ENCODE data around the gene UCKL1.

UCKL1 gene

DNA sequence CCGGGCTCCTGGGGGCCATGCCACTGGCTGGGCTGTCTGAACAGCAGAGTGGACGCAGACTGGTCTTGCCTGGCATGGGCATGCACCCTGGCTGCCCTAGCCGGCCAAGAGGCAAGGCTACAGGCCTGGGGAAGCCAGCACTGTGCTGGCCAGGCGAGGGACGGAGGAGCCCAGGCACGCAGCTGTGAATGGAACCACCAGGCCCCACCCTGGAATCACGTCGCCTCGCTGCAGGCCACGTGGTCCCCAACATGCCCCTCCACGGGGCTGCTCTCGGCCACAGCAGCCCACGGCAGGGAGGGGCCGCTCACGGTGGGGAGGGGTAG lies 4.0 kb downstream of the UCKL1 start:
- H3K4me1 ChIP-seq: peaks cover 88% of the 10 kb centered on the region
- H3K9me3 ChIP-seq: no peaks in the 10 kb centered on the region
- H3K9ac ChIP-seq: peak overlapping the region; percentile 75; the same call in 1 of the 2 replicates
- TF ChIP-seq Cebpa-rat (IDR thresholded peaks at IDR 0.05): no peak
- H3K4me2 ChIP-seq: peak overlapping the region; percentile 96
- H3K36me3 ChIP-seq: 0 out of 2 replicates have a peak, but pooled peaks cover 6% of the 10 kb centered on the region
- no peaks in the 10 kb centered on the region for H3K27me3 ChIP-seq
- peak overlapping the region; percentile 81 for H3K27ac ChIP-seq
- H3K4me3 ChIP-seq: peak overlapping the region; percentile 60
- H4K20me1 ChIP-seq: peaks cover 88% of the 10 kb centered on the region

DNA sequence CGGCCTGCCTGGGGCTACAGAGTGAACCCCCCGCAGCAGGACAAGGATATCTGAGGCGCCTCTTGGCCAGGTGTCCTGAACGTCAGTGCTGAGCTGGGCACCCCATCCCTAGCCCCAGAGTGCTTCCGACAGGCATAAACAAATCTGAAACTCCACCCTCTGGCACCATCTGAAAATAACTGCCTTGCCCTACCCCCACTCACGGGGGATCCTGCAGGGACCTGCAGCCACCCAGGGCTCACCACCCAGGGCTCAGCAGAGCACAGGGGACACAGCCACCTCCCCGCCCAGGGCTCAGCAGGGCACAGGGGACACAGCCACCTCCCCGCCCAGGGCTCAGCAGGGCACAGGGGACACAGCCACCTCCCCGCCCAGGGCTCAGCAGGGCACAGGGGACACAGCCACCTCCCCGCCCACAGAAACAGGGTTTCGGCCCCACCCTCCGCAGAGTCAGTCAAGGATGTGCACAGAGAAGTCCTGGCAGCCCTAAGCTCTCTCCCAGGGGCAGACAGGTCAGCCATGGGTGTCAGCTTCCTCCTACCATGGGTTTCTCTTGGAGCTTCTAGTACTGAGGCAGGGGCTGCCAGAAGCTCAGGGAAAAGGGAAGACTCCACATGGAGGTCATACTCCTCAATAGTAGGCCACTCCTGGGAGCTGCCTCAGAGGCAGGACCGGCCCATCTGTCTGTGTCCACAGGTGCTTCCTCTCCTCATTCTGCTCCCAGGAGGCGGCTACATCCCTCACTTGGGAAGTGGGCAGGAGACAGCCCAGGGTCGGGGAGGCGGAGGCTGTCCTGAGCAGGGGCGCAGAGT lies 4.6 kb downstream of the UCKL1 start:
- H3K4me2 ChIP-seq: peak overlapping the region; percentile 96
- TF ChIP-seq Cebpa-rat (IDR thresholded peaks at IDR 0.05): no peak
- no peaks in the 10 kb centered on the region for H3K27me3 ChIP-seq
- H3K27ac ChIP-seq: peak overlapping the region; percentile 81
- peak overlapping the region; percentile 60 for H3K4me3 ChIP-seq
- H3K4me1 ChIP-seq: peaks cover 88% of the 10 kb centered on the region
- H4K20me1 ChIP-seq: peaks cover 94% of the 10 kb centered on the region
- H3K9ac ChIP-seq: peak overlapping the region; percentile 75
- no peaks in the 10 kb centered on the region for H3K9me3 ChIP-seq
- H3K36me3 ChIP-seq: 0 out of 2 replicates have a peak, but pooled peaks cover 9% of the 10 kb centered on the region

GRCh38 chr20:63950701-63951397 lies 5.4 kb downstream of the UCKL1 start:
- Histone ChIP-seq H3K9ac (peak overlapping the region; percentile 75), H3K9me3 (no peaks in the 10 kb centered on the region), H3K4me2 (peak overlapping the region; percentile 96), H3K27me3 (no peaks in the 10 kb centered on the region), H3K27ac (peak overlapping the region; percentile 81), H3K4me1 (peaks cover 88% of the 10 kb centered on the region), H3K36me3 (peaks cover 16% of the 10 kb centered on the region), H4K20me1 (peaks cover 100% of the 10 kb centered on the region), H3K4me3 (peak overlapping the region; percentile 60)
- no peak for TF ChIP-seq Cebpa-rat (IDR thresholded peaks at IDR 0.05)

DNA sequence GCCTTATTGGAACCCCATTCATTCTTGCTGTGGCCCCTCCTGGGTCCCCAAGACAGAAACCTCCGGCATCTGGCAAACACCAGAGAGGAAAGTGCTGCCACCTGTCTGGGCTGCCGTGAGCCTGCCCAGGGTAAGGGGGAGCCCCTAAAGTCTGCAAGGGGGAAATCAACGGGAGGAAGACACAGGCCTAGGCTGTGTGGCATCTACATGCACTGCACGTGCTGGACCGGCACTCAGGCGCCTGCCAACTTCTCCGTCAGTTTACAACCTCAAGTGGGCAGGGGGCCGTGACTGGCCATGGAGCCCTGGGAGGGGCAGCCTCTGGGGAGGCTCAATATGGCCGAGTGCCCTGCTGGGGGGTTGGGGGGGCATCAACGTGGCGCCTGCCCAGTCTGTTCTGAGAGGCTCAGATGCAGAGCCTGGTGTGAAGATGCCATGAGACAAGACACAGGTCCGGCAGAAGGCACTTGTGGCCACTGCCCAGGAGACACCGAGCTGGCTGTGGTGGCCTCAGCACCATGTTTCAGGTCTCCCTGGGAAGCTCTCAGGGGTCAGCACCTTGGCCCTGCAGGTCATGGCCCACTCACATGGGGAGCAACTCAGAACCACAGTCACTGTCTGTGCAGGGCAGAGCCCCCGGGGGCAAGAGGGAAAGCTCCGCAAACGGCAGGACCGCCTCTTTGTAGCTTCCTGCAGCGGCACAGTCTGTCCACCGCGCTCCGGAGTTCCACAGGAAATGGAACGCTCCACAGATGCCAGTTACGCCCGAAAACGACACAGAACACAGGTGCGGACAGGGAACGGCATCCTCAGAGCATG lies 8.4 kb downstream of the UCKL1 start:
- peak overlapping the region; percentile 65 for H3K9ac ChIP-seq
- peaks cover 100% of the 10 kb centered on the region for H4K20me1 ChIP-seq
- peak overlapping the region; percentile 49 for H3K27ac ChIP-seq
- H3K27me3 ChIP-seq: no peaks in the 10 kb centered on the region
- peak overlapping the region; percentile 59 for H3K4me3 ChIP-seq
- no peak for TF ChIP-seq Cebpa-rat (IDR thresholded peaks at IDR 0.05)
- peaks cover 46% of the 10 kb centered on the region for H3K36me3 ChIP-seq
- peak overlapping the region; percentile 96 for H3K4me2 ChIP-seq
- H3K9me3 ChIP-seq: no peaks in the 10 kb centered on the region
- H3K4me1 ChIP-seq: peaks cover 69% of the 10 kb centered on the region

DNA sequence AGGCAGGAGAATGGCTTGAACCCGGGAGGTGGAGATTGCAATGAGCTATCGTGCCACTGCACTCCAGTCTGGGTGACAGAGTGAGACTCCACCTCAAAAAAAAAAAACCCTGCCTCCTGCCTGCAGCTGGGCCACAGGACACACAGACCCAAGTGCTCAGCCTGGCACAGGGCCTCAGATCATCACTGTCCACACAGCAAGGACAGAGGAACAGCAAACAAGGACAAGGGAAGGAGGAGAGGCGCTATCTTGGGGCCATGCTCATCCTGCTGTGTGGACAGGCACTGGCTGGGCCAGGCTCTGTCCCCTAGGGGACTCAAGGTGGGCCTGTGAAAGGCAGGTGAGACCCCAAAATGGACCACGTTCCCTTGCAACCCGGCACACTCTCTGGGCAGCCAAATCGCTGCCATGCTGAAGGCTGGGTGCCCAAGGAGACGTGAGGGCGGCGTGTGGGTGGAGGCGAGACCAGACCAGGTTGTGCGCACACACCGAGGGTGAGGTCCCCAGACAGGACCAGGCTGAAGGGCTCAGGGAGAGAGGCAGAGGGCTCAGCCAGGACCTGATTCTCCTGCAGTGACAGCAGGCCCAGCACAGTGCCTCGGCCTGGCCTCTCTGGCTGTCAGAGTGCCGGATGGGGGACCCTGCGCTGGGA lies 9.1 kb downstream of the UCKL1 start:
- Histone ChIP-seq H3K36me3 (peaks cover 51% of the 10 kb centered on the region), H4K20me1 (peaks cover 100% of the 10 kb centered on the region), H3K27ac (peak overlapping the region; percentile 49), H3K27me3 (no peaks in the 10 kb centered on the region), H3K4me2 (peak overlapping the region; percentile 96), H3K4me1 (peaks cover 68% of the 10 kb centered on the region), H3K4me3 (no peak overlapping the region), H3K9ac (peak overlapping the region; percentile 65), H3K9me3 (no peaks in the 10 kb centered on the region)
- TF ChIP-seq Cebpa-rat (IDR thresholded peaks at IDR 0.05): no peak

GRCh38 chr20:63945921-63946920 lies 10.0 kb downstream of the UCKL1 start:
- H3K27ac ChIP-seq: no peak overlapping the region
- peaks cover 96% of the 10 kb centered on the region for H4K20me1 ChIP-seq
- H3K36me3 ChIP-seq: peaks cover 51% of the 10 kb centered on the region
- peaks cover 63% of the 10 kb centered on the region for H3K4me1 ChIP-seq
- no peak overlapping the region for H3K9ac ChIP-seq
- no peak for TF ChIP-seq Cebpa-rat (IDR thresholded peaks at IDR 0.05)
- 0 out of 2 replicates have a peak overlapping the region, but pooled peaks have one; percentile 96 for H3K4me2 ChIP-seq
- H3K27me3 ChIP-seq: no peaks in the 10 kb centered on the region
- H3K9me3 ChIP-seq: no peaks in the 10 kb centered on the region
- H3K4me3 ChIP-seq: no peak overlapping the region

DNA sequence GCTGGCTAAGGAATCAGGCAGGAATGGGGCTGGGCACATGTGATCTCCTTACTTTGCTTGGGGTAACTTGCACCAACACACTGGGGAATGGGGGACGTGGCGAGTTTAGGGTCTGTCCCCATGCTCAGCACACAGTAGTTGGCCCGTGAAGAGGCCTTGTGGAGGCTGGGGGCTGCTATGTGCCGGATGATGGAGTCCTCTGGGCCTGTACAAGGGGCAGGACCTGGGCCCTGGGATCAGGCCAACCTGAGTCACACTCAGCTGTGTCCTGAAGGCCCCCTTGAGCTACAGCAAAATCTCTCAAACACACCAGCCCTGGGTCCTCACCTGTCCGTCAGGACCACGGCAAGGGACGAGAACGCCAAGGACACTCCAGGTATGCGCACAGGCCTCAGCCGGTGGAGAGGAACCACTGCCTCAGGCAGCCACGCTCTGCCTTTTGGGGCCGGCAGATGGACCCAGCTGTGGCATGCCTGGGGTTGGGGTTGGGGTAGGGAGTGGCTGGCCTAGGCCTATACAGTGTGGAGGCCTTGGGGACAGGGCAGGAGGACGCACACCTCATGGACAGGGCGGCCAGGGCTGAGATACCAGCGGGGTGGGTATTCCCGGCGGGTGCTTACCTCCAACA lies 11.1 kb downstream of the UCKL1 start:
- TF ChIP-seq Cebpa-rat (IDR thresholded peaks at IDR 0.05): no peak
- Histone ChIP-seq H3K4me2 (no peak overlapping the region), H3K4me3 (no peak overlapping the region), H3K36me3 (peaks cover 57% of the 10 kb centered on the region), H3K9me3 (no peaks in the 10 kb centered on the region), H3K27me3 (no peaks in the 10 kb centered on the region), H3K27ac (no peak overlapping the region), H3K4me1 (peaks cover 63% of the 10 kb centered on the region), H4K20me1 (peaks cover 96% of the 10 kb centered on the region), H3K9ac (no peak overlapping the region)

All from BLaER1 (cell line).